Keratinocyte (primary cell): Measurements from ENCODE around the gene NEUROG1. TPM values are rescaled to one million over a fixed set of nuclear protein-coding genes. Genes with fewer than 3 reads are reported as not detected.

Experiments used
- DNase-seq: peaks from one replicate; pipeline ENCODE4 v3.0.0-alpha.2; 2011; ENCODE audit warnings: low read depth, missing footprints, low spot score
- FAIRE-seq: peaks from 2 replicates; lab custom pipeline; 2011; peaks lifted over from hg19 to GRCh38; lab: Jason Lieb, UNC
- H2AFZ ChIP-seq: 2 replicates; pipeline ENCODE4 v1.6.0; 2012; ENCODE audit warnings: low read length, control low read depth, inconsistent platforms; ENCODE audit not compliant: control insufficient read depth
- H3K27ac ChIP-seq: 2 replicates; pipeline ENCODE4 v1.5.1; 2011; ENCODE audit warnings: low read length; ENCODE audit not compliant: control insufficient read depth, insufficient read depth
- H3K27me3 ChIP-seq: 3 replicates; pipeline ENCODE4 v1.6.0; 2011; ENCODE audit warnings: low read length; ENCODE audit not compliant: control insufficient read depth, insufficient read depth; ENCODE audit errors: extremely low read depth
- H3K36me3 ChIP-seq, 2 experiments: 2 replicates in 1 of 2; 3 replicates in 1 of 2; pipeline ENCODE4 v1.5.1; 2011; ENCODE audit warnings: low read length in 2 of 2, mild to moderate bottlenecking in 1 of 2; ENCODE audit not compliant: control insufficient read depth in 2 of 2, insufficient read depth in 2 of 2; ENCODE audit errors: extremely low read depth in 1 of 2
- H3K4me1 ChIP-seq: 3 replicates; pipeline ENCODE4 v1.5.1; 2011; ENCODE audit warnings: low read length; ENCODE audit not compliant: control insufficient read depth, insufficient read depth; ENCODE audit errors: extremely low read depth
- H3K4me2 ChIP-seq: 3 replicates; pipeline ENCODE4 v1.6.0; 2011; ENCODE audit warnings: low read depth, low read length; ENCODE audit not compliant: control insufficient read depth, insufficient read depth; ENCODE audit errors: extremely low read depth
- H3K4me3 ChIP-seq, 3 experiments: fragments of 200-600 bp in 1 of 3; sonication (generic) in 1 of 3; 2 replicates in 2 of 3; 3 replicates in 1 of 3; pipeline ENCODE4 v1.5.1; 2011 to 2016; ENCODE audit warnings: low read length in 3 of 3, mild to moderate bottlenecking in 3 of 3, control low read depth in 2 of 3, inconsistent platforms in 1 of 3, low read depth in 1 of 3, mixed read lengths in 1 of 3, mixed run types in 1 of 3, moderate library complexity in 1 of 3; ENCODE audit not compliant: control insufficient read depth in 2 of 3, insufficient read depth in 2 of 3; ENCODE audit errors: extremely low read depth in 1 of 3
- H3K79me2 ChIP-seq: 2 replicates; pipeline ENCODE4 v1.6.0; 2012; ENCODE audit warnings: low read length; ENCODE audit not compliant: control insufficient read depth, insufficient read depth
- H3K9ac ChIP-seq: 3 replicates; pipeline ENCODE4 v1.6.0; 2011; ENCODE audit warnings: low read length; ENCODE audit not compliant: control insufficient read depth, insufficient read depth; ENCODE audit errors: extremely low read depth
- H3K9me1 ChIP-seq: 3 replicates; pipeline ENCODE4 v1.6.0; 2011; ENCODE audit warnings: low read length; ENCODE audit not compliant: control insufficient read depth, insufficient read depth; ENCODE audit errors: extremely low read depth
- H3K9me3 ChIP-seq: 2 replicates; pipeline ENCODE4 v1.5.1; 2012; ENCODE audit warnings: low read depth, low read length; ENCODE audit not compliant: control insufficient read depth
- H4K20me1 ChIP-seq: 3 replicates; pipeline ENCODE4 v1.6.0; 2011; ENCODE audit warnings: low read length; ENCODE audit not compliant: control insufficient read depth, insufficient read depth; ENCODE audit errors: extremely low read depth
- EZH2 ChIP-seq: IDR thresholded peaks from one replicate; pipeline ENCODE4 v1.6.1; 2012; ENCODE audit warnings: inconsistent platforms, mild to moderate bottlenecking, low read length, moderate library complexity
- dilution Hi-C: fragments of 300-500 bp; cut with MboI; formaldehyde crosslinking; loops from one replicate; pipeline ENCODE4 v1.7.0; 2020; ENCODE audit warnings: low sequenced_read_pairs; ENCODE audit not compliant: extremely low pct_ligation_motif_present
- polyA plus RNA-seq, 5 experiments: library from polyadenylated mRNA; depleted of rRNA in 3 of 5; stranded (reverse) in 3 of 5; stranded (forward) in 1 of 5; unstranded in 1 of 5; fragments of >200 nt; gene quantifications; 1 replicate in 1 of 5; 2 replicates in 3 of 5; 3 replicates in 1 of 5; pipeline versions ENCODE4 v1.2.1 to v1.2.3, GENCODE V29; 2011 to 2012; ENCODE audit warnings: missing spikeins in 2 of 5, low read depth in 1 of 5, low replicate concordance in 1 of 5
- TF ChIP-seq, protein P1 (sequence below), 3 experiments: IDR thresholded peaks in 1 of 3; conservative IDR thresholded peaks in 1 of 3; optimal IDR thresholded peaks in 1 of 3; 2 replicates in 2 of 3; 3 replicates in 1 of 3; pipeline versions ENCODE3 to v1.5.1; 2011; ENCODE audit warnings: low read length in 3 of 3, mild to moderate bottlenecking in 3 of 3, moderate library complexity in 2 of 3, control low read depth in 1 of 3, inconsistent platforms in 1 of 3; ENCODE audit not compliant: insufficient read depth in 2 of 3; ENCODE audit errors: extremely low read depth in 1 of 3

NEUROG1 gene
- polyA plus RNA-seq, 1 donor (not counting 4 experiments of a cell fraction or from before 2014, with no cell fraction given): not detected

DNA sequence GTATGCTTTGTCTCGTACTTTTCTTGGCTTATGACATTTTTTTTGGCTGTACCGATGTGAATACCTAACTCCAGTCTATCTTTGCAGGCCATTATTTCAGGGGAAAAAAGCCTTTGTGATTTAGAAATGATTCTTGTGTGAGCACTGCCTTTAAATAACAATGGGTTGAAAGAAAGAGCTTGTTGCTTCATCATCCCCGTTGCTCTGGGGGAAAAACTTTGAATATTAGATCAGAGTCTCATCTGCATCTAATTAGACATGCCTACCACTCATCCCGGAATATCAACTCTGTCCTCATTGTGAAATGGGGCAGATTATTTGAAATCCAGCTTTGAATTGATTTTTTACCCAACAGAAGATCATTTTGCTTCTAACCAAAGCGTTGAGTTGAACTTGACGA, 29.5 kb upstream of the NEUROG1 start:
- Histone ChIP-seq H3K4me1 (peaks cover 16% of the 10 kb centered on the region), H3K36me3 (no peaks in the 10 kb centered on the region), H3K4me3 (no peak overlapping the region), H3K27me3 (peaks cover under 1% of the 10 kb centered on the region), H2AFZ (no peak overlapping the region), H3K9me3 (no peaks in the 10 kb centered on the region), H3K9ac (no peak overlapping the region), H3K9me1 (no peaks in the 10 kb centered on the region), H3K4me2 (no peak overlapping the region), H3K27ac (no peak overlapping the region), H4K20me1 (no peaks in the 10 kb centered on the region), H3K79me2 (no peaks in the 10 kb centered on the region)
- DNase-seq (no peak), FAIRE-seq (no peak)
- no peak for TF ChIP-seq EZH2
- TF ChIP-seq, protein P1, sequence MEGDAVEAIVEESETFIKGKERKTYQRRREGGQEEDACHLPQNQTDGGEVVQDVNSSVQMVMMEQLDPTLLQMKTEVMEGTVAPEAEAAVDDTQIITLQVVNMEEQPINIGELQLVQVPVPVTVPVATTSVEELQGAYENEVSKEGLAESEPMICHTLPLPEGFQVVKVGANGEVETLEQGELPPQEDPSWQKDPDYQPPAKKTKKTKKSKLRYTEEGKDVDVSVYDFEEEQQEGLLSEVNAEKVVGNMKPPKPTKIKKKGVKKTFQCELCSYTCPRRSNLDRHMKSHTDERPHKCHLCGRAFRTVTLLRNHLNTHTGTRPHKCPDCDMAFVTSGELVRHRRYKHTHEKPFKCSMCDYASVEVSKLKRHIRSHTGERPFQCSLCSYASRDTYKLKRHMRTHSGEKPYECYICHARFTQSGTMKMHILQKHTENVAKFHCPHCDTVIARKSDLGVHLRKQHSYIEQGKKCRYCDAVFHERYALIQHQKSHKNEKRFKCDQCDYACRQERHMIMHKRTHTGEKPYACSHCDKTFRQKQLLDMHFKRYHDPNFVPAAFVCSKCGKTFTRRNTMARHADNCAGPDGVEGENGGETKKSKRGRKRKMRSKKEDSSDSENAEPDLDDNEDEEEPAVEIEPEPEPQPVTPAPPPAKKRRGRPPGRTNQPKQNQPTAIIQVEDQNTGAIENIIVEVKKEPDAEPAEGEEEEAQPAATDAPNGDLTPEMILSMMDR (optimal IDR thresholded peaks at IDR 0.05 in 1 of 3, IDR thresholded peaks at IDR 0.05 in 1 of 3, conservative IDR thresholded peaks at IDR 0.05 in 1 of 3; ENCODE audit: extremely low read depth in 1 of 3, insufficient read depth in 2 of 3, low read length in 3 of 3): no peak
- dilution Hi-C loops: no loop called here

DNA sequence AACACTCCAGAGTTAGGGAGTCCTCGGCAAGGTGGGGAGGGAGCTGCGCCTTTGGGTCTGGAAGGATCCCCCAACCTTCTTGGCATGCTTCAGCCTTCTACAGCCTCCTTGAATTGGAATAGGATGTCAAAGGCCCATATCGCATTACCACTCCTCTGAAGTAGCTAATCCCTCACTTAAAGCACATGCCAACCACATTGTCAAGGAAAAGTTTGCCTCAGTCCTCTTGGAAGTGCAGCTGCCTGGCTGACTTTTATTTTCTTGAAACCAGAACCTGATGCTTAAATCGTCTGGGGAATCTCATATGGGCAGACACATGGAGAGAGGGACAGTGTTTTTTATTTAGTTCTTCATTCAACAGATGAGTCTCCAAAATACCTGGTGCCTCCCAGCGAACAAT, 28.6 kb upstream of the NEUROG1 start:
- Histone ChIP-seq H3K27ac (no peak overlapping the region), H3K4me1 (peaks cover 11% of the 10 kb centered on the region), H4K20me1 (no peaks in the 10 kb centered on the region), H3K36me3 (no peaks in the 10 kb centered on the region), H2AFZ (no peak overlapping the region), H3K27me3 (peaks cover 4% of the 10 kb centered on the region), H3K9me1 (no peaks in the 10 kb centered on the region), H3K79me2 (no peaks in the 10 kb centered on the region), H3K9ac (no peak overlapping the region), H3K9me3 (no peaks in the 10 kb centered on the region), H3K4me3 (no peak overlapping the region), H3K4me2 (no peak overlapping the region)
- TF ChIP-seq EZH2: no peak
- TF ChIP-seq, protein P1 (optimal IDR thresholded peaks at IDR 0.05 in 1 of 3, IDR thresholded peaks at IDR 0.05 in 1 of 3, conservative IDR thresholded peaks at IDR 0.05 in 1 of 3; ENCODE audit: extremely low read depth in 1 of 3, insufficient read depth in 2 of 3, low read length in 3 of 3): no peak
- FAIRE-seq (no peak), DNase-seq (no peak)
- dilution Hi-C loops: no loop called here
